Glutamatergic neuron (in vitro differentiated cells): Measurements from ENCODE around the gene CNBD2. TPM values are rescaled to one million over a fixed set of nuclear protein-coding genes. Genes with fewer than 3 reads are reported as not detected.

ENCODE experiments used
- DNase-seq: peaks from one replicate; pipeline ENCODE4 v3.0.0; 2022
- H3K27ac Mint-ChIP-seq: one replicate; pipeline ENCODE4 v1.8.0; 2020; ENCODE audit warnings: mild to moderate bottlenecking, mixed read lengths, inconsistent platforms; ENCODE audit not compliant: unreplicated experiment
- H3K27me3 Mint-ChIP-seq: one replicate; pipeline ENCODE4 v1.8.0; 2020; ENCODE audit warnings: mild to moderate bottlenecking, moderate library complexity, mixed read lengths, inconsistent platforms; ENCODE audit not compliant: unreplicated experiment
- H3K36me3 Mint-ChIP-seq: one replicate; pipeline ENCODE4 v1.8.0; 2020; ENCODE audit warnings: mild to moderate bottlenecking, mixed read lengths, inconsistent platforms; ENCODE audit not compliant: unreplicated experiment
- H3K4me1 Mint-ChIP-seq: one replicate; pipeline ENCODE4 v1.8.0; 2020; ENCODE audit warnings: mild to moderate bottlenecking, low read depth, mixed read lengths, inconsistent platforms; ENCODE audit not compliant: unreplicated experiment
- H3K4me3 Mint-ChIP-seq: one replicate; pipeline ENCODE4 v1.8.0; 2020; ENCODE audit warnings: mild to moderate bottlenecking, mixed read lengths, inconsistent platforms; ENCODE audit not compliant: unreplicated experiment
- H3K9me3 Mint-ChIP-seq: one replicate; pipeline ENCODE4 v1.8.0; 2020; ENCODE audit warnings: mild to moderate bottlenecking, moderate library complexity, mixed read lengths, inconsistent platforms; ENCODE audit not compliant: unreplicated experiment
- CTCF ChIP-seq: fragments of 200-600 bp; sonication (generic); IDR thresholded peaks from one replicate; pipeline ENCODE4 v1.5.0; 2021; ENCODE audit not compliant: partially characterized antibody, unreplicated experiment
- total RNA-seq: library from RNA; stranded (reverse); fragmentation: NEBNext Ultra II Directional; extraction: Animal tissue kit (Norgen Biotek cat#: 25700); gene quantifications from one replicate; pipeline ENCODE4 v1.2.1, GENCODE V29; 2021; ENCODE audit not compliant: unreplicated experiment

The CNBD2 gene
- total RNA-seq, 1 donor from 2014 or later: 4.7 TPM

- DNase-seq: no peak
- TF ChIP-seq CTCF: no peak
- no peaks in the 10 kb centered on the region for H3K36me3 Mint-ChIP-seq
- H3K27ac Mint-ChIP-seq: peak overlapping the region; percentile 98
- H3K4me1 Mint-ChIP-seq: peaks cover 5% of the 10 kb centered on the region
- peaks cover 5% of the 10 kb centered on the region for H3K9me3 Mint-ChIP-seq
- H3K27me3 Mint-ChIP-seq: peaks cover 5% of the 10 kb centered on the region
- H3K4me3 Mint-ChIP-seq: peak overlapping the region; percentile 96
Measured at GRCh38 chr20:35952480-35953386, 15.7 kb upstream of the CNBD2 start.

- H3K27ac Mint-ChIP-seq: peak overlapping the region; percentile 98
- peak; percentile 64 for DNase-seq
- H3K4me3 Mint-ChIP-seq: peak overlapping the region; percentile 99
- H3K27me3 Mint-ChIP-seq: peaks cover 5% of the 10 kb centered on the region
- peaks cover 5% of the 10 kb centered on the region for H3K4me1 Mint-ChIP-seq
- peaks cover 5% of the 10 kb centered on the region for H3K9me3 Mint-ChIP-seq
- H3K36me3 Mint-ChIP-seq: no peaks in the 10 kb centered on the region
- TF ChIP-seq CTCF: no peak
Measured at GRCh38 chr20:35953387-35954199, 14.8 kb upstream of the CNBD2 start.

- H3K4me1 Mint-ChIP-seq: peaks cover 5% of the 10 kb centered on the region
- peaks cover 5% of the 10 kb centered on the region for H3K36me3 Mint-ChIP-seq
- peak; percentile 95 for DNase-seq
- peak; percentile 93 for TF ChIP-seq CTCF
- H3K27me3 Mint-ChIP-seq: peaks cover 5% of the 10 kb centered on the region
- peaks cover 5% of the 10 kb centered on the region for H3K9me3 Mint-ChIP-seq
- peak within 1 kb of the TSS; percentile 99 for H3K4me3 Mint-ChIP-seq
- H3K27ac Mint-ChIP-seq: peak within 1 kb of the TSS; percentile 98
Measured at GRCh38 chr20:35954200-35954906, 14.0 kb upstream of the CNBD2 start, which contains the start of gene SCAND1. TSS of gene SCAND1 (minus strand) at chr20:35954502. CDS start at chr20:35954284, 218 bp downstream.

- peaks cover 5% of the 10 kb centered on the region for H3K9me3 Mint-ChIP-seq
- no peak for DNase-seq
- H3K4me3 Mint-ChIP-seq: peak overlapping the region; percentile 99
- H3K27me3 Mint-ChIP-seq: peaks cover 5% of the 10 kb centered on the region
- H3K36me3 Mint-ChIP-seq: peaks cover 7% of the 10 kb centered on the region
- no peak for TF ChIP-seq CTCF
- H3K4me1 Mint-ChIP-seq: peaks cover 5% of the 10 kb centered on the region
- peak overlapping the region; percentile 98 for H3K27ac Mint-ChIP-seq
Measured at GRCh38 chr20:35954907-35955251, 13.5 kb upstream of the CNBD2 start.
